Keratinocyte (primary cell): ENCODE measurements around the gene TPT1.

Experiments used
- EZH2 ChIP-seq: IDR thresholded peaks from one replicate; pipeline ENCODE4 v1.6.1; 2012; ENCODE audit warnings: inconsistent platforms, mild to moderate bottlenecking, low read length, moderate library complexity
- TF ChIP-seq, protein P1 (sequence below), 3 experiments: IDR thresholded peaks in 1 of 3; conservative IDR thresholded peaks in 1 of 3; optimal IDR thresholded peaks in 1 of 3; 2 replicates in 2 of 3; 3 replicates in 1 of 3; pipeline versions ENCODE3 to v1.5.1; 2011; ENCODE audit warnings: low read length in 3 of 3, mild to moderate bottlenecking in 3 of 3, moderate library complexity in 2 of 3, control low read depth in 1 of 3, inconsistent platforms in 1 of 3; ENCODE audit not compliant: insufficient read depth in 2 of 3; ENCODE audit errors: extremely low read depth in 1 of 3

DNA sequence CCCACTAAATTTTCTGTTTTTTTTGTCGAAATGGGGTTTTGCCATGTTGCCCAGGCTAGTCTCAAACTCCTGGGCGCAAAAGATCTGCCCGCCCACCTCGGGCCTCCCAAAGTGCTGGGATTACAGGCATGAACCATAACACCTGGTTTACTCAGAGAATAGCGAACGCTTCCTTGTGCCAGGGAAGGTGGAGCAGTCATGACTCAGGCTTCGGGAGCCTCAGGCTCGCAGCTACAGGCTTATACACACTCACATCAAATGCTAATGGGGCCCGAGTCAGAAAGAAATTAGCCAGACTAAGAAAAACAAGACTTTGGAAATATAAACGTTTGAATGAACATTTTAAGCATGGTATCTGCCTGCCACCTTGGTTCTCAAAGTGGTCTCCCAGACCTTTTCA lies 11.0 kb upstream of the TPT1 start:
- TF ChIP-seq, protein P1, sequence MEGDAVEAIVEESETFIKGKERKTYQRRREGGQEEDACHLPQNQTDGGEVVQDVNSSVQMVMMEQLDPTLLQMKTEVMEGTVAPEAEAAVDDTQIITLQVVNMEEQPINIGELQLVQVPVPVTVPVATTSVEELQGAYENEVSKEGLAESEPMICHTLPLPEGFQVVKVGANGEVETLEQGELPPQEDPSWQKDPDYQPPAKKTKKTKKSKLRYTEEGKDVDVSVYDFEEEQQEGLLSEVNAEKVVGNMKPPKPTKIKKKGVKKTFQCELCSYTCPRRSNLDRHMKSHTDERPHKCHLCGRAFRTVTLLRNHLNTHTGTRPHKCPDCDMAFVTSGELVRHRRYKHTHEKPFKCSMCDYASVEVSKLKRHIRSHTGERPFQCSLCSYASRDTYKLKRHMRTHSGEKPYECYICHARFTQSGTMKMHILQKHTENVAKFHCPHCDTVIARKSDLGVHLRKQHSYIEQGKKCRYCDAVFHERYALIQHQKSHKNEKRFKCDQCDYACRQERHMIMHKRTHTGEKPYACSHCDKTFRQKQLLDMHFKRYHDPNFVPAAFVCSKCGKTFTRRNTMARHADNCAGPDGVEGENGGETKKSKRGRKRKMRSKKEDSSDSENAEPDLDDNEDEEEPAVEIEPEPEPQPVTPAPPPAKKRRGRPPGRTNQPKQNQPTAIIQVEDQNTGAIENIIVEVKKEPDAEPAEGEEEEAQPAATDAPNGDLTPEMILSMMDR (optimal IDR thresholded peaks at IDR 0.05 in 1 of 3, IDR thresholded peaks at IDR 0.05 in 1 of 3, conservative IDR thresholded peaks at IDR 0.05 in 1 of 3; ENCODE audit: extremely low read depth in 1 of 3, insufficient read depth in 2 of 3, low read length in 3 of 3), result no peak
- no peak for TF ChIP-seq EZH2
